ENCODE measurements around the gene ST7L.

ST7L gene

GRCh38 chr1:112544011-112544688 lies 74.8 kb downstream of the ST7L start:
- DNase-seq = no peak

GRCh38 chr1:112542206-112542973 lies 76.6 kb downstream of the ST7L start:
- DNase-seq = no peak

GRCh38 chr1:112541299-112541698 lies 77.6 kb downstream of the ST7L start:
- no peak for DNase-seq

GRCh38 chr1:112540226-112540794 lies 78.6 kb downstream of the ST7L start:
- no peak for DNase-seq

- DNase-seq = no peak
Observed at GRCh38 chr1:112538883-112539282, 80.1 kb downstream of the ST7L start.

- DNase-seq = no peak
Observed at GRCh38 chr1:112537456-112537855, 81.5 kb downstream of the ST7L start.

- DNase-seq = no peak
Observed at GRCh38 chr1:112536561-112536960, 82.4 kb downstream of the ST7L start.

- DNase-seq = no peak
Observed at GRCh38 chr1:112533029-112533428, 85.9 kb downstream of the ST7L start.

- DNase-seq = no peak
Observed at GRCh38 chr1:112532064-112532463, 86.9 kb downstream of the ST7L start.

- no peak for DNase-seq
Observed at GRCh38 chr1:112530832-112531231, 88.1 kb downstream of the ST7L start.

GRCh38 chr1:112529301-112529700 lies 89.6 kb downstream of the ST7L start:
- DNase-seq = no peak

- DNase-seq = no peak
Observed at GRCh38 chr1:112528076-112528475, 90.9 kb downstream of the ST7L start.

- DNase-seq = no peak
Observed at GRCh38 chr1:112527266-112528010, 91.5 kb downstream of the ST7L start.

GRCh38 chr1:112524986-112525385 lies 94.0 kb downstream of the ST7L start:
- DNase-seq = no peak

- no peak for DNase-seq
Observed at GRCh38 chr1:112524251-112524650, 94.7 kb downstream of the ST7L start.

- no peak for DNase-seq
Observed at GRCh38 chr1:112522621-112523020, 96.3 kb downstream of the ST7L start.

GRCh38 chr1:112520166-112520565 lies 98.8 kb downstream of the ST7L start:
- no peak for DNase-seq

GRCh38 chr1:112518186-112518585 lies 100.8 kb downstream of the ST7L start:
- DNase-seq = no peak

GRCh38 chr1:112517646-112518045 lies 101.3 kb downstream of the ST7L start:
- DNase-seq = no peak

- no peak for DNase-seq
Observed at GRCh38 chr1:112517231-112517630, 101.7 kb downstream of the ST7L start.

GRCh38 chr1:112516141-112516540 lies 102.8 kb downstream of the ST7L start:
- DNase-seq = no peak

GRCh38 chr1:112515311-112516009 lies 103.5 kb downstream of the ST7L start:
- DNase-seq = no peak

- no peak for DNase-seq
Observed at GRCh38 chr1:112514901-112515300, 104.0 kb downstream of the ST7L start.

Measured in NCI-H1436 treated with DMSO at 0.1 percent for 48 hours (cell line).